PC-9 (cell line): ENCODE measurements around the gene SMIM12. TPM values are rescaled to one million over a fixed set of nuclear protein-coding genes. Genes with fewer than 3 reads are reported as not detected.

Experiments
- BruUV-seq: library from RNA; stranded (reverse); fragments of 400-500 nt; replicated peaks from 2 replicates; lab custom pipeline; 2021; lab: Mats Ljungman, UMichigan
- CTCF ChIA-PET: fragments of 300-600 bp; sonication (Branson Sonifier 250); formaldehyde crosslinking; loops from one replicate; lab custom pipeline; 2022; ENCODE audit warnings: antibody characterized with exemption; lab: Charles Lee
- POLR2A ChIA-PET: fragments of 300-600 bp; sonication (Branson Sonifier 250); formaldehyde crosslinking; loops from one replicate; lab custom pipeline; 2022; ENCODE audit warnings: antibody characterized with exemption; ENCODE audit not compliant: unreplicated experiment; lab: Charles Lee
- DNase-seq, 2 experiments: peaks; one replicate each; pipeline versions ENCODE4 v3.0.0 to v3.0.0-alpha.2; 2015 to 2022; ENCODE audit warnings: mixed read lengths in 1 of 2
- H2AFZ ChIP-seq: fragments of 200-600 bp; sonication (generic); 2 replicates; pipeline ENCODE4 v1.8.1; 2017; ENCODE audit warnings: antibody characterized with exemption
- H3F3A ChIP-seq: fragments of 200-600 bp; sonication (generic); 2 replicates; pipeline ENCODE4 v1.8.1; 2017; ENCODE audit warnings: antibody characterized with exemption, mild to moderate bottlenecking, low read depth; ENCODE audit not compliant: insufficient read depth
- H3K27ac ChIP-seq: fragments of 200-600 bp; sonication (generic); 2 replicates; pipeline ENCODE4 v1.6.1; 2016; ENCODE audit warnings: mixed run types
- H3K27me3 ChIP-seq: fragments of 200-600 bp; sonication (generic); 2 replicates; pipeline ENCODE4 v1.6.1; 2016; ENCODE audit warnings: low read depth, mixed run types; ENCODE audit not compliant: insufficient read depth
- H3K36me3 ChIP-seq: fragments of 200-600 bp; sonication (generic); 2 replicates; pipeline ENCODE4 v1.6.1; 2016; ENCODE audit warnings: low read depth, mixed run types
- H3K4me1 ChIP-seq: fragments of 200-600 bp; sonication (generic); replicated peaks from 2 replicates; pipeline ENCODE4 v1.6.1; 2016; ENCODE audit warnings: mixed run types; ENCODE audit not compliant: insufficient read depth
- H3K4me2 ChIP-seq: fragments of 200-600 bp; sonication (generic); 2 replicates; pipeline ENCODE4 v1.6.1; 2017; ENCODE audit warnings: mixed run types
- H3K4me3 ChIP-seq: fragments of 200-600 bp; sonication (generic); 2 replicates; pipeline ENCODE4 v1.6.1; 2016; ENCODE audit warnings: mixed run types
- H3K79me2 ChIP-seq: fragments of 200-600 bp; sonication (generic); 2 replicates; pipeline ENCODE4 v1.6.1; 2017; ENCODE audit warnings: low read depth, mixed run types
- H3K9me2 ChIP-seq: fragments of 200-600 bp; sonication (generic); 2 replicates; pipeline ENCODE4 v1.8.1; 2017; ENCODE audit warnings: mild to moderate bottlenecking; ENCODE audit not compliant: insufficient read depth
- H3K9me3 ChIP-seq: fragments of 200-600 bp; sonication (generic); 2 replicates; pipeline ENCODE4 v1.8.1; 2016; ENCODE audit warnings: low read depth; ENCODE audit not compliant: insufficient read depth
- H4K20me1 ChIP-seq: fragments of 200-600 bp; sonication (generic); 2 replicates; pipeline ENCODE4 v1.8.1; 2017; ENCODE audit not compliant: insufficient read depth
- CTCF ChIP-seq: fragments of 200-600 bp; sonication (generic); conservative IDR thresholded peaks from 2 replicates; pipeline ENCODE4 v1.6.1; 2017; ENCODE audit warnings: mixed run types, antibody characterized with exemption, mild to moderate bottlenecking, moderate library complexity
- EZH2 ChIP-seq: fragments of 200-600 bp; sonication (generic); IDR thresholded peaks from 2 replicates; pipeline ENCODE4 v1.8.0; 2017; ENCODE audit warnings: antibody characterized with exemption, low read depth
- intact Hi-C: fragments of 100-400 bp; cut with micrococcal nuclease; formaldehyde crosslinking; loops from one replicate; pipeline ENCODE4 v1.10.0; 2022; ENCODE audit not compliant: unreplicated experiment
- total RNA-seq: library from RNA; stranded (reverse); gene quantifications from 2 replicates; pipeline ENCODE4 v1.2.3, GENCODE V29; 2021

Gene SMIM12
- total RNA-seq, 1 experiment from 2014 or later = 17.4 TPM

- Histone ChIP-seq H3K4me1 (no peaks in the 10 kb centered on the region), H3K4me2 (no peak overlapping the region), H4K20me1 (no peaks in the 10 kb centered on the region), H3K36me3 (no peaks in the 10 kb centered on the region), H3K9me2 (no peaks in the 10 kb centered on the region), H3K79me2 (no peaks in the 10 kb centered on the region), H3K4me3 (no peak overlapping the region), H2AFZ (no peak overlapping the region), H3K27ac (no peak overlapping the region), H3F3A (no peaks in the 10 kb centered on the region), H3K9me3 (no peaks in the 10 kb centered on the region), H3K27me3 (peaks cover 69% of the 10 kb centered on the region)
- no peak for DNase-seq
- intact Hi-C loops = loop anchor here (5.0 kb wide), 1 partner anchor 82 kb away; no protein-coding TSS in a partner anchor
- TF ChIP-seq CTCF (no peak), EZH2 (no peak)
- POLR2A ChIA-PET = no interaction called here
- no TSS peak for BruUV-seq
- CTCF ChIA-PET = no interaction called here
These were observed 10.2 kb upstream of the SMIM12 start for GRCh38 chr1:34869760-34870159.

- H3K27me3 ChIP-seq = peaks cover 55% of the 10 kb centered on the region
- H3K79me2 ChIP-seq = no peaks in the 10 kb centered on the region
- no peaks in the 10 kb centered on the region for H3K36me3 ChIP-seq
- H3F3A ChIP-seq = no peaks in the 10 kb centered on the region
- no peaks in the 10 kb centered on the region for H4K20me1 ChIP-seq
- intact Hi-C loops = loop anchor here (5.0 kb wide), 1 partner anchor 81 kb away; no protein-coding TSS in a partner anchor
- TF ChIP-seq CTCF = no peak
- no peak for TF ChIP-seq EZH2
- ChIA-PET CTCF (no interaction called here), POLR2A (no interaction called here)
- H3K9me2 ChIP-seq = no peaks in the 10 kb centered on the region
- no peak overlapping the region for H2AFZ ChIP-seq
- BruUV-seq = no TSS peak
- no peak for DNase-seq
- no peaks in the 10 kb centered on the region for H3K4me1 ChIP-seq
- no peak overlapping the region for H3K27ac ChIP-seq
- H3K9me3 ChIP-seq = no peaks in the 10 kb centered on the region
- H3K4me2 ChIP-seq = no peak overlapping the region
- no peak overlapping the region for H3K4me3 ChIP-seq
These were observed 8.9 kb upstream of the SMIM12 start for GRCh38 chr1:34868230-34869049.

- no peaks in the 10 kb centered on the region for H3K9me2 ChIP-seq
- H3K79me2 ChIP-seq = no peaks in the 10 kb centered on the region
- H2AFZ ChIP-seq = no peak overlapping the region
- no peaks in the 10 kb centered on the region for H3F3A ChIP-seq
- TF ChIP-seq CTCF = no peak
- TF ChIP-seq EZH2 = no peak
- ChIA-PET CTCF (no interaction called here), POLR2A (no interaction called here)
- no peak for DNase-seq
- no peaks in the 10 kb centered on the region for H3K4me1 ChIP-seq
- no peaks in the 10 kb centered on the region for H3K9me3 ChIP-seq
- no peaks in the 10 kb centered on the region for H4K20me1 ChIP-seq
- H3K4me3 ChIP-seq = no peak overlapping the region
- H3K27me3 ChIP-seq = peaks cover 45% of the 10 kb centered on the region
- H3K27ac ChIP-seq = no peak overlapping the region
- intact Hi-C loops = loop anchor here (5.0 kb wide), 1 partner anchor 80 kb away; no protein-coding TSS in a partner anchor
- BruUV-seq = no TSS peak
- no peak overlapping the region for H3K4me2 ChIP-seq
- no peaks in the 10 kb centered on the region for H3K36me3 ChIP-seq
These were observed 7.9 kb upstream of the SMIM12 start for GRCh38 chr1:34867415-34867814.
